A673 (cell line): ENCODE results near the gene FGGY.

Experiments used
- EZH2 ChIP-seq: fragments of 200-600 bp; sonication (generic); IDR thresholded peaks from 2 replicates; pipeline ENCODE4 v1.6.1; 2017; ENCODE audit warnings: borderline replicate concordance, low read depth, mild to moderate bottlenecking, mixed read lengths, antibody characterized with exemption, low read length; ENCODE audit not compliant: poor library complexity, severe bottlenecking
- TF ChIP-seq, protein P1 (sequence below): fragments of 300-800, 200-600 bp; sonication (generic); conservative IDR thresholded peaks from 2 replicates; pipeline ENCODE4 v1.5.1; 2017; ENCODE audit warnings: low read depth, mild to moderate bottlenecking, antibody characterized with exemption, low read length, moderate library complexity, mixed read lengths

DNA sequence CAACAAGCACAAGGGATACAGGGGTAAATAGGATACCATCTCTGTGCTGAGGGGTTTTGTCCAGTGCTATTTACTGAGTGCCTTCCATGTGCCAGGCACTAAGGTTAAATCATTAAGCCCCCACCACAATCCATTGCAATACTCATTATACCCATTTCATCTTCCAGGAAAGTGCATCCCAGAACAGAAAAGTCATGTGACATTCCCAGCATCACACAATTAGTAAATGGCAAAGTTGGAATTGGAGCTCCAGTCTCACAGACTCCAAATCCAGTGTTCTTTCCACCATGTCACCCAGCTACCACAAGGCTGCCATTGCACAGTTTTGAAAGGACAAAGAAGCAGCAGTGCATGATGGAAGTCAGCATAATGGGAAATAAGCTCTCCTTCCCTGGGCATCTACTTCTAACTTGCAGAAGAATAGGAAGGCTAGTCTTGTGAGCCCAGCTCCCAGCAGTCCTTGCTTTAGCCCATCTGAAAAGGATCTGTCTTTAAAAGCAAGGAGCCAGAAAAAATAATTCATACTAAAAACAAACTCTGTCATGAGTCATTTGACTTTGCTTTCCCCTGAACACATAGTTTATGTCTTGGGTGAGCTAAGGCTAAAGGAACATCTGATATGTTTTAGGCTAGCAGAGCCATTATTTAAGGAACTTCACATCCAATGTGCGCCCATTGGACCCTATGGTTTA is 406.5 kb downstream of the FGGY start:
- TF ChIP-seq, protein P1, sequence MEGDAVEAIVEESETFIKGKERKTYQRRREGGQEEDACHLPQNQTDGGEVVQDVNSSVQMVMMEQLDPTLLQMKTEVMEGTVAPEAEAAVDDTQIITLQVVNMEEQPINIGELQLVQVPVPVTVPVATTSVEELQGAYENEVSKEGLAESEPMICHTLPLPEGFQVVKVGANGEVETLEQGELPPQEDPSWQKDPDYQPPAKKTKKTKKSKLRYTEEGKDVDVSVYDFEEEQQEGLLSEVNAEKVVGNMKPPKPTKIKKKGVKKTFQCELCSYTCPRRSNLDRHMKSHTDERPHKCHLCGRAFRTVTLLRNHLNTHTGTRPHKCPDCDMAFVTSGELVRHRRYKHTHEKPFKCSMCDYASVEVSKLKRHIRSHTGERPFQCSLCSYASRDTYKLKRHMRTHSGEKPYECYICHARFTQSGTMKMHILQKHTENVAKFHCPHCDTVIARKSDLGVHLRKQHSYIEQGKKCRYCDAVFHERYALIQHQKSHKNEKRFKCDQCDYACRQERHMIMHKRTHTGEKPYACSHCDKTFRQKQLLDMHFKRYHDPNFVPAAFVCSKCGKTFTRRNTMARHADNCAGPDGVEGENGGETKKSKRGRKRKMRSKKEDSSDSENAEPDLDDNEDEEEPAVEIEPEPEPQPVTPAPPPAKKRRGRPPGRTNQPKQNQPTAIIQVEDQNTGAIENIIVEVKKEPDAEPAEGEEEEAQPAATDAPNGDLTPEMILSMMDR = no peak
- no peak for TF ChIP-seq EZH2
